ENCODE results near the gene ZNF638.

The ZNF638 gene

GRCh38 chr2:71467180-71467815 is 135.7 kb downstream of the ZNF638 start:
- ChIA-PET CTCF (interaction anchor here (1.1 to 22.6 kb wide), 5 partner anchors 6 to 168 kb away, joined by 3 to 456 read pairs (median 39); partner anchors contain the start of gene DYSF), POLR2A (no interaction called here)
- DNase-seq (ENCODE audit: low read depth, low spot score): no peak
- H3K4me3 ChIP-seq (ENCODE audit: low read depth, low read length): peak overlapping the region; percentile 61
- no peak for TF ChIP-seq CTCF (IDR thresholded peaks at IDR 0.05; ENCODE audit: insufficient read depth, low read length, missing control alignments)

DNA sequence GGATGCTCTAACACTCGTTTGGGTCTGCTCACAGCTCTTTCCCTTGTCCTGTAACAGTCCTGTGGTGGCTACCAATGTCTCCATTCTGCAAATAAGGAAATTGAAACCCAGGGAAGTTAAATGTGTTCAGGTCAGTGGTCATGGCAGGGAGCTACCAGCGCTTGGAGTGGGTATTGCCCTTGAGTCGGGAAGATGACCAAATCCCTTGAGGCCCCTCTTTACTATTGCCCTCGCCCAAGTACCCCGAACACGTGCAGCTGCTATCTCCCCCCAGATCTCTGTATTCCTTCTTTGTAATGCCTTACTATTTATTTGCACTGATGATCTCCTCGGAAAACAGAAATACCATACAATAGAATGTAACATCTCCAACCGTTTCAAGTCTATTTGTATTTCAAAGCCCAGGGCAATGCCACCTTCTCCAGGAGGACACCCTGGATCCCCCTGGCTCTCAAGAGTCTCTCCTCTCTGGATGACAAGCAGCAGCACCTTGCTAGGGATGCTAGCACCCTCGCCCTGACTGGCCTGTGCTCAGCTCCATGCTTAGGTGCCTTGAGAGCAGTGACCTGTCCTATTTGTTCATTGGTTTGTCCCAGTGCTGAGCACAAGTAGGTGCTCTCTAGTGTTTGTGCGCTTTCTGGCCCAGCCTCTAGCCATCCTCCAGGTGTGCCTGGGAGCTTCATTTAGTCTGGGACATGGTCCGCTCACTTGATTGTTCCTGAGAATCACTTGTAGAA is 136.9 kb downstream of the ZNF638 start:
- POLR2A ChIA-PET: no interaction called here
- DNase-seq (ENCODE audit: low read depth, low spot score): no peak
- CTCF ChIA-PET: interaction anchor here (3.8 to 22.6 kb wide), 3 partner anchors 8 to 41 kb away, joined by 39 to 456 read pairs (median 47); partner anchors contain the start of gene DYSF
- no peak overlapping the region for H3K4me3 ChIP-seq (ENCODE audit: low read depth, low read length)
- no peak for TF ChIP-seq CTCF (IDR thresholded peaks at IDR 0.05; ENCODE audit: insufficient read depth, low read length, missing control alignments)

DNA sequence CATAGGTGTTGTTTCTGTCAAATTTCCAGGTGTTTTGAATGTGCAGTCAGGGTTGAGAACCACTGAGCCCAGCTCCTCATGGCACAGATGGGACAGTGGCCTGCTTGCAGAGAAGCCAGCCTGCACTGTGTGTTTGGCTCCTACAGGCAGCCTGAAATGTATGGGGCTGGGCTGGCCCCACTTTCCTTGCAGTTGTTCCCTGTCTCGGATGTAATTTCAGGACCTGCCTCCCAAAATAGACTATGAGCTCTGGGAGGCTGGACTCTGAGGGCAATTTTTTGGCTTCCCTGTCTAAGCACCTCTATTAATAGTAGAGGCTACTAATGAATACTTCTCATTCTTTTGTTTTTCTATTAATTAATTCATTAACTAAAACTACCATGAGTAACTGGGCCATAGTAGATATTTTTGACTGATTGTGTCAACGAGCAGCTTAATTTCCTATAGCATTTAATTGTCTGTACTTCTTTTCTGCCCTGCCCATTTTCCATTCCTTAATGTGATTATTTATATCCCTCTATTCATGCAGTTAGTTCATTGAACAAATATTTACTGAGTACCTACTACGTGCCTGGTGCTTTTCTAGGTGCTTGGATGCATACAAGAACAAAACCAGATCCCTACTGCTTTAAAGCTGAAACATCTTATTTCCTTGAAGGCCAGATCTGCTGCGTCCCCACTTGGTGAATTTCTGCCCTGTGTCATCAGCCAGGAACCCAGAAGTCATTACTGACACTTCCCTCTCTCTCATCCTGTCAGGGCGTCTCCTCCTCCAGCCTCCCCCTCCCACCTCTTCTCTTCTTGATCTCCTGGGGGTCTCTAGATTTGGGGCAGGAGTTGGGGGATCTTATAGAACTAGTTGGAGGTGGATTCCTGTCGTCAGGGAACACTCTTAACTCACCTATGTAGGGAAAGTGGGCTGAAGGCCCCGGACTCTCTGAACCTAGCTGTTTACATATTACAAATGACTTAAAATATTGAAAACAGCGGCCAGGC is 138.1 kb downstream of the ZNF638 start:
- TF ChIP-seq CTCF (IDR thresholded peaks at IDR 0.05; ENCODE audit: insufficient read depth, low read length, missing control alignments): no peak
- H3K4me3 ChIP-seq (ENCODE audit: low read depth, low read length): no peak overlapping the region
- ChIA-PET CTCF (interaction anchor here (3.8 to 22.6 kb wide), 3 partner anchors 9 to 39 kb away, joined by 39 to 456 read pairs (median 47); partner anchors contain the start of gene DYSF), POLR2A (interaction anchor here (0.8 kb wide), 1 partner anchor 18 kb away, joined by 3 read pairs; no protein-coding TSS in a partner anchor)
- no peak for DNase-seq (ENCODE audit: low read depth, low spot score)

- ChIA-PET CTCF (interaction anchor here (3.8 to 5.2 kb wide), 2 partner anchors 10 to 16 kb away, joined by 39 to 47 read pairs; partner anchors contain the start of gene DYSF), POLR2A (no interaction called here)
- DNase-seq (ENCODE audit: low read depth, low spot score): peak; percentile 36
- no peak overlapping the region for H3K4me3 ChIP-seq (ENCODE audit: low read depth, low read length)
- no peak for TF ChIP-seq CTCF (IDR thresholded peaks at IDR 0.05; ENCODE audit: insufficient read depth, low read length, missing control alignments)
Measured at GRCh38 chr2:71471276-71471675, 139.7 kb downstream of the ZNF638 start.

DNA sequence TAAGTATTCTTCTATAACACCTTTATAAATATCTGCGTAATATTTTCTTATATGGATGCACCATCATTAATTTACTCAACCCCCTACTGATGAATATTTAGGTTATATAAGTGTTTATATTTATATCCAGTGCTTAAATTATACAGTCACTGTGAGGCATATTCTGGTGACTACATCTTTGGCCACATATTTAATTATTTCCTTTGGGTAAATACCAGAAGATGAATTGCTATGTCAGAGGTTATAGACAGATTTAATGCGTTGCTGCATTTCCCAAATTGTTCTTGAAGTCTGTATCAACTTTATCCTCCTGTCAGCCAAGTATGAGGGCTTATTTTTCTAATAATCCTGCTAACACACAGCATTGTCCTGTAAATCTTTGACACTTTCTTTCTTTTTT is 140.4 kb downstream of the ZNF638 start:
- ChIA-PET POLR2A (no interaction called here), CTCF (no interaction called here)
- no peak for TF ChIP-seq CTCF (IDR thresholded peaks at IDR 0.05; ENCODE audit: insufficient read depth, low read length, missing control alignments)
- DNase-seq (ENCODE audit: low read depth, low spot score): no peak
- H3K4me3 ChIP-seq (ENCODE audit: low read depth, low read length): no peak overlapping the region

Data from AG04449 (cell line).